Measurements from ENCODE around the gene LEPROT. TPM values are rescaled to one million over a fixed set of nuclear protein-coding genes. Genes with fewer than 3 reads are reported as not detected.

Gene LEPROT
- polyA plus RNA-seq, 1 donor (not counting 4 experiments of a cell fraction or from before 2014, with no cell fraction given) = 82.5 TPM

GRCh38 chr1:65442442-65442841 is 22.0 kb downstream of the LEPROT start:
- no peak overlapping the region for H3K27ac ChIP-seq (ENCODE audit: control insufficient read depth, insufficient read depth, low read length)
- DNase-seq (ENCODE audit: low read depth, low spot score) (no peak), FAIRE-seq (no peak)
- H3K9ac ChIP-seq (ENCODE audit: control insufficient read depth, extremely low read depth, insufficient read depth, low read length) = no peak overlapping the region
- no peaks in the 10 kb centered on the region for H3K9me3 ChIP-seq (ENCODE audit: control insufficient read depth, low read depth, low read length)
- no peaks in the 10 kb centered on the region for H3K4me1 ChIP-seq (ENCODE audit: control insufficient read depth, extremely low read depth, insufficient read depth, low read length)
- TF ChIP-seq EZH2 (IDR thresholded peaks at IDR 0.05; ENCODE audit: low read length) = no peak
- no peak for TF ChIP-seq CTCF (optimal IDR thresholded peaks at IDR 0.05 in 1 of 3, IDR thresholded peaks at IDR 0.05 in 1 of 3, conservative IDR thresholded peaks at IDR 0.05 in 1 of 3; ENCODE audit: extremely low read depth in 1 of 3, insufficient read depth in 2 of 3, low read length in 3 of 3)
- dilution Hi-C loops (cut with MboI; ENCODE audit: extremely low pct_ligation_motif_present, low sequenced_read_pairs) = no loop called here
- no peak overlapping the region for H2AFZ ChIP-seq (ENCODE audit: control insufficient read depth, low read length)
- no peak overlapping the region for H3K4me3 ChIP-seq (ENCODE audit: control insufficient read depth in 2 of 3, extremely low read depth in 1 of 3, insufficient read depth in 2 of 3, low read depth in 1 of 3, low read length in 3 of 3)
- H3K27me3 ChIP-seq (ENCODE audit: control insufficient read depth, extremely low read depth, insufficient read depth, low read length) = no peaks in the 10 kb centered on the region
- H3K79me2 ChIP-seq (ENCODE audit: control insufficient read depth, insufficient read depth, low read length) = no peaks in the 10 kb centered on the region
- no peaks in the 10 kb centered on the region for H3K9me1 ChIP-seq (ENCODE audit: control insufficient read depth, extremely low read depth, insufficient read depth, low read length)
- no peak overlapping the region for H3K4me2 ChIP-seq (ENCODE audit: control insufficient read depth, extremely low read depth, insufficient read depth, low read depth, low read length)
- H3K36me3 ChIP-seq (ENCODE audit: control insufficient read depth in 2 of 2, extremely low read depth in 1 of 2, insufficient read depth in 2 of 2, low read length in 2 of 2) = no peaks in the 10 kb centered on the region
- H4K20me1 ChIP-seq (ENCODE audit: control insufficient read depth, extremely low read depth, insufficient read depth, low read length) = no peaks in the 10 kb centered on the region

DNA sequence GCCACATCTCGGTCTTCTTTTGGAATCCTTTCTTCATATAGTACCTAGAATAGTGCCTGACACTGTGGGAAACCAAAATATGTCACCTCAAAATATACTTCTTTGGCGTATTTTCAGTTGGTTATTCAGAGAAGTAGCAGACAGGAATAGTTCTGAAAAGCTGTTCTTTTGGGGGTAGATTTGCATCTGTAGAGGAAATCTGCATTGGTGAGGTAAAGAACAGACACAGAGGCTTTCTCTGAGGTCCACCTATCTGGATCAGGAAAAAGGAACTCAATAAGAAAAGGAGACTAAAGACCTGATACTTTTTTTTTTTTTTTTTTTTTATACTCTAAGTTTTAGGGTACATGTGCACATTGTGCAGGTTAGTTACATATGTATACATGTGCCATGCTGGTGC is 23.2 kb downstream of the LEPROT start:
- H3K9me1 ChIP-seq (ENCODE audit: control insufficient read depth, extremely low read depth, insufficient read depth, low read length) = no peaks in the 10 kb centered on the region
- H3K9ac ChIP-seq (ENCODE audit: control insufficient read depth, extremely low read depth, insufficient read depth, low read length) = no peak overlapping the region
- no peak overlapping the region for H3K4me3 ChIP-seq (ENCODE audit: control insufficient read depth in 2 of 3, extremely low read depth in 1 of 3, insufficient read depth in 2 of 3, low read depth in 1 of 3, low read length in 3 of 3)
- DNase-seq (ENCODE audit: low read depth, low spot score) (no peak), FAIRE-seq (no peak)
- dilution Hi-C loops (cut with MboI; ENCODE audit: extremely low pct_ligation_motif_present, low sequenced_read_pairs) = no loop called here
- H3K4me1 ChIP-seq (ENCODE audit: control insufficient read depth, extremely low read depth, insufficient read depth, low read length) = no peaks in the 10 kb centered on the region
- H3K9me3 ChIP-seq (ENCODE audit: control insufficient read depth, low read depth, low read length) = no peaks in the 10 kb centered on the region
- no peak overlapping the region for H3K27ac ChIP-seq (ENCODE audit: control insufficient read depth, insufficient read depth, low read length)
- H3K36me3 ChIP-seq (ENCODE audit: control insufficient read depth in 2 of 2, extremely low read depth in 1 of 2, insufficient read depth in 2 of 2, low read length in 2 of 2) = no peaks in the 10 kb centered on the region
- no peaks in the 10 kb centered on the region for H3K79me2 ChIP-seq (ENCODE audit: control insufficient read depth, insufficient read depth, low read length)
- no peak overlapping the region for H3K4me2 ChIP-seq (ENCODE audit: control insufficient read depth, extremely low read depth, insufficient read depth, low read depth, low read length)
- TF ChIP-seq CTCF (optimal IDR thresholded peaks at IDR 0.05 in 1 of 3, IDR thresholded peaks at IDR 0.05 in 1 of 3, conservative IDR thresholded peaks at IDR 0.05 in 1 of 3; ENCODE audit: extremely low read depth in 1 of 3, insufficient read depth in 2 of 3, low read length in 3 of 3) (no peak), EZH2 (IDR thresholded peaks at IDR 0.05; ENCODE audit: low read length) (no peak)
- no peak overlapping the region for H2AFZ ChIP-seq (ENCODE audit: control insufficient read depth, low read length)
- H4K20me1 ChIP-seq (ENCODE audit: control insufficient read depth, extremely low read depth, insufficient read depth, low read length) = no peaks in the 10 kb centered on the region
- H3K27me3 ChIP-seq (ENCODE audit: control insufficient read depth, extremely low read depth, insufficient read depth, low read length) = no peaks in the 10 kb centered on the region
